CD4-positive, alpha-beta T cell treated with Interferon alpha-2 for 1 hour (primary cell): ENCODE results near the gene NR3C1.

Source experiments
- DNase-seq, 2 donors: peaks; one replicate each; pipeline ENCODE4 v3.0.0-alpha.2; 2020 to 2022

The NR3C1 gene

DNA sequence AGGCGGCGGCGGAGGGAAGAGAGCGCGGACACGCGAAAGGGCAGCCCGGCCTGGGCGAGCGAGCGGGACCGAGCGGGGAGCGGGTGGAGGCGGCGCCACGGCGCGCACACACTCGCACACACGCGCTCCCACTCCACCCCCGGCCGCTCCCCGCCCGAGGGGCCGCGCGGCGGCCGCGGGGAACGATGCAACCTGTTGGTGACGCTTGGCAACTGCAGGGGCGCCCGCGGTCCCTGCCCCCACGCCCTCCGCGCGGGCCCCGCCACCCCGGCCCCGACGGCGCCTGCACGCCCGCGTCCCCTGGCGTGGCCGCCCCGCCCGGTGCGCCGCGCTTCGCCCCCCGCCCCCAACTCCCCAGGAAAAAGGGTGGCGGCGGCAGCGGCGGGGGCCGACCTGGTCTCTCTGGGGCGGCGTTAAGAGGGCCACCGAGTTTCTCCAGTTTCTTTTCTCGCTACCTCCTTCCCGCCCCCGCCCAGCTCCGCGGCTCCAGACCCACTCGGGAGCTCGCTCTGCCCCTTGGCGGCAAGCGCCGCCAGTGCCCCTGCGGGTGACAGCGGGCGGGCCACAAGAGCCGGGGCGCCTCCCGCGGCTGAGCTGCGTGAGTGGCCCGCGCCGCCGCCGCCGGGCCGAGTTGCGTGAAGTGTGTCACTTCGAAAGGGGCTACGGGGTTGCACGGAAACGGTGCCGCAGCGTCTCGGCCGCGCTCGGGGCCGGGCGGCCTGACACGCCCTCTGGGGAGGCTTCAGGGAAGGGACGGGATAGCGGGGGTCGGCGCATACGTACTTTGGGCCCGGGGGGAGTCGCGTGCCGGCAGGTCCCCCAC lies at the start of gene NR3C1:
Gene NR3C1 (minus strand): TSS at position 94 of the 823 bp plus-strand sequence. CDS start 2,847 bp downstream, outside the sequence.
- DNase-seq = peak; percentile 87 to 92

DNA sequence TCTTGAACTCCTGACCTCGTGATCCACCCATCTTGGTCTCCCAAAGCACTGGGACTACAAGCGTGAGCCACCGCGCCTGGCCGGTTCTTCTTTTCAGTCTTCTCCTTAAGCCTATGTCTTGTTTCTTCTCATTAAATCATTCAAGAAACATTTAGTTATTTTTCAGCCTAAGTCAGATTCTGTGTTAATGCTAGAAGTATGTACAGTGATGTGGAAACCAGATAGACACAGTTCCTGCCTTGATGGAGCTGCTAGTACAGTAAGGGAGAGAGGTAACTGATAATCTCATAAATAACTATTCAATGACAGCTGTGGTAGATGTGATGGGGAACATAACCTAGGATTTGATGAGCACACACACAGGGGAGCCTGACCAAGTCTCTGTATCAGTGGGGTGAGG lies 46.3 kb upstream of the NR3C1 start:
- no peak for DNase-seq

DNA sequence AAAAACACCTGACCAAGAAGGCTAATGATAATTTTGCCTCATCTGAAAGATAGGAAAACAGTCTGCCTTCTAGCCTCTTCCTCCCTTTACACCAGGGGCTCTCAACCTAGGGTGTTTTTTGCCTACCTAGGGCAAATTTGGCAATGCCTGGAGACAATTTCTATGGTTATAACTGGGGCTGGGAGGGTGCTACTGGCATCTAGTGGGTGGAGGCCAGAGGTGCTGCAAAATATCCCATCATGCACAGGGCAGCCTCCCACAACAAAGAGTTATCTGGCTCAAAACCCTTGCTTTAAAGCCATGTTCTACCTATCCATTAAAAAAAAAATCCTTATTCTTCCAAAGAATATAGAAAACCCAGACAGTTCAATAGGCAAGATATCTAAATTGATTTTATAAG lies 45.0 kb upstream of the NR3C1 start:
- DNase-seq = peak in 1 of 2 donors; percentile 47

DNA sequence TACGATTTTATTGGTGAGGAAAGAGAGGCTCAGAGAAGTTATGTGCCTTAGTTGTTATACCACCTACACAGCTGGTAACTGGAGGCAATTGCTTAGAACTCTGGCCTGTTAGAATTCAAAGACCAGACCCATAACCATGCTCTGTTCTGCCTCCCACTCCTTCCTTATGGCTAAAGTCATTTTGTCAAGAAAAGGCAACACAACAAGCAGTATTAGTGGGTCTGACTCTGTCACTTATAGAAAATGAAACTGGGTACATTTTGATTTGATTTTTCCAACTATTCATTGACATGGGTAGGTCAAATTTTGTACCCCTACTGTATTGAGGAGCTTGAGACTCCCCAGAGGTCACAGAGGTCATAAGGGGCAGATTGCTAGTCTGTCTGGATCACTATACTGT lies 44.5 kb upstream of the NR3C1 start:
- DNase-seq = no peak

DNA sequence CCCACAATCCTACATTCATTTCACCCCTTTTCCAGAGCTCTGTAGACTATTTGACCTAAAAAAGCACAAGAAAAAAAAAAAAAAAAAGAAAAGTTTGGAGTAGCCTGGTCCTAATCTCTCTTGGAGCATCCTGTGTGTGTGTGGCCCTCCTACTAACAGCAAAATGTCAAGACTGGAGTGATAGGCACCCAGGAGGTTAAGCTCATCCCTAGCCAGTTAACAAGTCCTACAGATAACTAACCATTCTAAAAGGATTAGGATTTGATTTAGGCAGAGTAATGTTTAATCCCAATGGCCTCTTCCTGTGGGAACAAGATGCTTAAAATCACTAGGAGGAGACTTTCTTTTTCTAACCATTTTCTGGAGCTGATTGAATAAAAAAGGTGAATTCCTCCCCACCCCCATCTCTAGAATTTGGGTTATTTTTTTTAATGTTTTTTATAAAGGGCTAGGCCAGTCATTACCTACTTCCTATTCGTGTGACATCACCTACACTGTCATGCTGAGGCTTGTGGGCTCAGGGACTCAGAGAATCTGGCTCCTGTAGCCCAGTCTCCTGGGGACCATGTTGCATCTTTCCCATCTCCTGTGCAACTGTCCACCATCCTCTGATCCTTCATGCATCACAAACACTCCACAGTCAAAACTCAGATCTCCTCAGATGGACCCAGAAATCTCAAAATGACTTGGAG lies 43.2 kb upstream of the NR3C1 start:
- no peak for DNase-seq

DNA sequence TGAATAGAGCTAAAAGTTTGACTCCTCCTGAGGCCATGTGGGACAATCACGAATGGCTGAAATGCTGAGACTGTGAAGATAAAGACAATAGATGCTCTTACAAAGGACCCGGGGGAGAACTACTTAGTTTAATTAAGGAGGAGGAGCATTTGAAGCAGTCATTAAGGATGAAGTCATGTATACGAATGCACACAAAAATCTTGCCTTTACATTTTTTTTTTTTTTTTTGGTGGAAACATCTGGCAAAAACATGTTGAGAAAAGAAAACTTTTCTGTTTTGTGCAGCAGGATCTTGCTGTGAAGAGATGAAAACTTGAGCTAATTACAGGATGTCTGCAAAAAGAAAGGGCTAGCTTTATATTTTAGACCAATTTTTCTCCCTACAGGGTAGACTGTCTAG lies 42.3 kb upstream of the NR3C1 start:
- DNase-seq = no peak

DNA sequence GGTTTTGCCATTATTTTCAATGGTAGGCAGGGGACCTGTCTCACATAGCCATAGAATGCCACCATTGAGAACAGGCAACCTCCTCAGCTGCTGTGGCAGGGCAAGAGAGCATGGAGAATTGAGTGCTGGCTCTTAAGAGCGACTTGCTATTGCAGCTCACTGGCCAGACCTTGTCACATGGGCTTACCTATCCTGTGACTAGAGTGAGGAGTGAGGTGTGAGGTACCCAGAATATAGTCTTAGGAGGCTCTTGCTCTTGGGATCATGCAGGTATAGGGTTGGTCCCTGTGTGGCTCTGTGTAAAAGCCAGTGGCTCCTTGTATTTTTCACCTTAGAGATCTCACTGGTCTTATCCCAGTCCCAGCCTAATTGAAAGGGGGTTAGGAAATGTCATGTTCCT lies 39.8 kb upstream of the NR3C1 start:
- DNase-seq = no peak

DNA sequence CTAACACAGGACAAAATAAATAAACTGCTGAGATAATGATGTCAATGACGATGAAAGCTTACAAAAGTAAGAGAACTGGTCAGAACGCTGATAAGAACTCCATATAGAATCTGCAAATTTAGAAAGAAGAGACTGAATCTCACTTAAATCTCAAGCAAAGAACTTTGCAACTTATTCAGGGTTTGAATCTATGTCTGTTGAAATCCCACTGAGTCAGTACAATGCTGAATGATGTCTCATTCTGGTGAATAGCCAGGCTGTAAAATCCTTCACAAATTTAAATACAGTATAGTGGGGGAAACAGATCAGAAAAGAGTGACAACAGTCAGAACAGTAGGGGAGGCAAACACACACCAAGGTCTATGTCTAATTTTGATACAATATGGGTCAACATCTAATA lies 38.9 kb upstream of the NR3C1 start:
- DNase-seq = no peak

DNA sequence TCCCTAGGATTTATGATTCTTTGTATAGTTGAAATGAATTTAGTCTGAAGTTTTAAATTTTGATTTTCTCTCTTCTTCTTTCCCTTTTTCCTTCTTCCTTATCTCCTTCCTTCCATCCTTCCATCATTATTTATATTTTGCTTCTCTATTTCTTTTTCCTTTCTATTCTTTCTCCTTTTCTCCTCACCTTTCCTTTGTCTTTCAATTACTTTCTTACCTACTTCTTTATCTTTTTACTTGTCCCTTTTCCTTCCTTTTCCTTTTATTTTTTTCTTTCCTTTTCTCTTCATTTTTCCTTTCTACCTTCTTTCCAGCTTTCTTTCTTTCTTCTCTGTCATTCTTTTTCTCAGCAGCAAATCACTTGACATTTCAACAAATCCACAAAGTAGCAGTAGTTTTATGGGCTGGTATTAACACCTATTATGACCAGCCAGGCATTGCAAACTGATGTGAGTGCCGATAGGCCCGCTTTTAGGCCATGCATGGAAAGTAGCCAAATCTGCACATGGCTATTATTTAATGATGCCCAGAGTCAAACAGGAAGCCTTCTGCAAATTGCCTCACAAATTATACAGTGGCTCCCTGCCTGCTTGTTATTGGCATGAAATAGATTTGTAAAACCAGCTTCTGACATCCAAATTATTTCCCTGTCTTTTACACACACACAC lies 37.1 kb upstream of the NR3C1 start:
- DNase-seq = no peak

DNA sequence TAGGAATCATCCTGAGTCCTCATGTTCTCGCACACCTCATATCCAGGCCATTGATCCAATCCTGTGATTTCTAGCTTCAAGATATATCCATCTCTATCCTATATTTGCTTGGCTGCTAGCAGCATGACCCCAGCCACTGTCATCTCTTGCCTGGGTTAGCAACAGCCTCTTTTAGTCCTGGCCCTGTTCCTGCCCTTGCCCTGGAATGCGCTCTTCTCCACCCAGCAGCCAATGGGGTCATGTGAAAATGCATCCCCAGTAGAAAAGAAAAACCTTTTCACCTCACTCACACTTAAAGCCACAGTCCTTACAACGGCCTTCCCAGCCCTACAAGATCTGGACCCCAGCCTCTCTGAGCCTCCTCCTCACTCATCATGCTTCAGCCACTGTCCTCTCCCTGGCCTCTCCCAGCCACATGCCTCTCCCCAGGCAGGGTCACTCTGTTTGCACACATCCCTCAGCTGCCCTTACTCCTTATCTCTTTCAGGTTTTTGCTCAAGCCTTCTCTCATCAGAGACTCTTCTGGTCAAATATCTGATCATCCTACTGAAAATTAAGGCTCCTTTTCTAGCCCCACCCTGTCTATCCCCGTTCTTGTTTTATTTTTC lies 34.3 kb upstream of the NR3C1 start:
- no peak for DNase-seq

DNA sequence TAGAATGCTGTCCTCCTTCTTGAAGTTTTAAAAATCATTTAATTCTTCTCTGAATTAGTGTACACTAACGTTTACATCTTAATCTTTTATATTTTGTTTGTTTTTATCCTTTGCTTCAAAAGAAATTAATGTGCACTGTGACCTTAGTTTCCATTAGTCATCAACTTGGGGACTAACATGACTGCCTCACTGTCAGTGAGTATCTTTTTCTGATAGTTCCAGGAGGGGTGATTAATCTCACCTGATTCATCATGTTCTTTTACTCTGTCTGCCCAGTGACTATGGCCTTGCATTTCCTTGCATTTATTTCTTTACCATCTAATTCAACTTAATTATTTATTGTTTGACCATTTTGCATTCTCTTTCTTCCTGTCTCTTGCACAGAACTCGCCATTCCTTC lies 33.4 kb upstream of the NR3C1 start:
- no peak for DNase-seq

DNA sequence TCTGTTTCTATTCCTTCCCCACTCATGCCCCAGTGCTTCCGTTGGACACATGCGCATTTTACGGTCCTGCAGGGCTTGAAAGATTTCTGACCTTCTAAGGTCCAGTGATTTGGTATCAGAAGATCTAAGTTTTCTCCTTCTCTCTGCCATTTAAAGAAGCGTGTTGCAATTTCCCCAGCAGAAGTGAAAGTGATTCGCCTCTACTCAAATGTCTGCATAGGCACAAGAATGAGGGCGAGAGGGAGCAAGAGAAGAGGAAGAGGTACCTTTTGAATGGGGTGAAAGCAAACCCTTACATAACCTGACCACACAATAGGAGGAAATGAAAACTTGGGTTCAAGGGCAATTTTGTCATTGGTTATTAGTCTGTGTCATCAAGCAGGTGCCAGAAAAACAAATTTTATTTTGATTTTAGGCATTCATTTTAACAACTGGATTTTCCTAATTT lies 31.7 kb upstream of the NR3C1 start:
- peak; percentile 73 for DNase-seq

DNA sequence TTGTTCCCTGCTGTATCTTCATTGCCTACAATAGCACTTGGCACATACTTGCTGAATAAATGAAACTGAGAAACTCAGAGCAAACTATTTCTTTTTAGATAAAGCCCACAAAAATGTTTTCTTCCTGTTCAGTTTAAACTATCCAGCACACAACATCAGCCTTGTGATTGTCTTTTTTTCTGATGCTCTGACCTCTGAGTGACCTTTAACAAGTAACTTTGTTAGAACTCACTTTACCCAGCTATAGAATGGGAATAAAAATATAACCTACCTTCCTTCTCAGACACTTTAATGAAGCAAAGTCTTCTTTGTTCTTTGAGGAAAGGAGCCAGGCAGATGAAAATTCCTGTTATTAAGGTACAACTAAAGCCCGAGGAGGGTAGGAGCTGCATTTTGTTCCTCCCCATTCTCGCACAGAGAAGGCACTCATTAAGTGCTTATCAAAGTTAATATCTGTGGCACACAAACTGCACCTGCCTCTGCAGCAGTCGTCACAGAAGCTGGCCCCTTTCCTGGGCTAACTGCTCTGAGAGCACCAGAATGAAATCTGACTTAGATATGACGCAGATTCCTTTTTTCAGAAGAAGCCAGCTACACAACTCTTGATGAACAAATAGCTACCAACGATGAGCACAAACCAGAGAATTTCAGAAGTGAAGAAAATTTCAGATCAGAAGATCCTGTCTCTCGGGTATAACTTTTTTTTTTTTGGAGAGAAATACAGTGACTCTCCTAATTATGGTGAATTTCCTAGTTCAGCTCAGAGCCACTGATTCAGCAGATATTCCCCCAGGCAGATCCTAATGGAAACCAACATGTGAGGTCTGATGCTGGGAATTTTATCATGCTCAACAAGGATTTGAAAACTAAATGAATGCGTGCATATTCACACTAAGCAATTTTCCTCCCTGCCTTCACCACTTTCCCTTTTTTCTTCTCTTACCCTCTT lies 31.0 kb upstream of the NR3C1 start:
- peak; percentile 75 to 78 for DNase-seq

DNA sequence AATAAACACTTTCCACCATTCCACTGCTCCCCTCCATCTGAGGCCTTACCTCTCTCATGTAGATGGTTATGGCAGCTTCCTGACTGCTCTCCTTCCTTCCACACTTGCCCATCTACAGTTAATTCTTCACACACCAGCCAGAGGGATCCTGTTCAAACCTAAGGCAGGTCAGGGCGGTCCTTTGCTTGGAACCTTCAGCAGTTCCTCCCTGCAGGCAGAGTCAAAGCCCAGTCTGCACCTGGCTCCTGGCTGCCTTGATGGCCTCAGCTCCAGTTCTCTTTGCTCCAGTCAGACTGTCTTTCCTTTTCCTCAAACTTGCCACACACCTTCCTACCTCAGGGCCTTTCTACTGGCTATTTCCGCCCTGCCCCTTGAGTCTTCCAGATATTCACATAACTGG lies 30.2 kb upstream of the NR3C1 start:
- DNase-seq = no peak

DNA sequence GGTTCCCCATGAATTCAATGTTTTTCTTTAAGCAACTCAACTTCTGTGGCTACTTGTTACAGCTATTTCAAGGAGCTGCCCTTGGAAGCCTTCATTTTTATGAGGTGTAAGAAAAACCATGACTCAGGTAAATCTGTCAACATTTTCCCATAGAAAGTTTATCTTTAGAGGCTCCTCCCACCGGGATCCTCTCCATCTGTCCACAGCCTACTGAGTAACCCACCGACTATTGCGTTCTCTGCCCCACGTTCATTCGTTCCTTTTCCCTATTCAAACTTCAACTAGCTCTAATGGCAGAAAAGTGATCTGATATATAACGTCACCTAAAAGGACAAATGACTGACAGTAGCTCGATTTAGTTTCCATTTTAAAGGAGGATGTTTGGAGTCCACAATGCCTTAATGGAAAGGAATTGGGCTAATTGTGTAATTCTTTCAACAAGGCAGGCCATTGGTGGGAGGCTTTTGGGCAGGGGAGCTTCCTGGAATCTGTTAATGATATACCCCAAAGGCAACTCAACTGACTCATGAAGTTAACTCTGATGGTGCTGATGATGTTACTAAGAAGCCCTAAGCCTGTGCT lies 29.3 kb upstream of the NR3C1 start:
- no peak for DNase-seq

DNA sequence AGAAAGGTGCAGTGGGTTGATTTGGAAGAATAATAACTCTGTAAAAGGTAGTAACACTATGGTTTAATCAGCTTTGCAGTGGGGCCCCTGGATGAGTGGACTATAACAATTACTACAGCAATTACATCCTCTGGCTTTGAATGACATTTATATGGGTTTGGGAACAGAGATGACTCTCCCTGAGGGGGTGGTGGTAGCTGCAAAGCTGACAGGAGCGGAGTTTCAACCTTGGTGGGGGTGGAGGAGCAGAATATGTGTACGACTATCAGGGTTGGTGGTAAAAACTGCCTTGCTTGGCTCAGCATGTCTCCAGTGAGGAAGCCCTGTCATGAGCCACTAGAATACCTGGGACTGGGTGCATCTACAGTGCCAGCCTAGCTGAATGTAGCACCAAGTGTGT lies 28.3 kb upstream of the NR3C1 start:
- no peak for DNase-seq

DNA sequence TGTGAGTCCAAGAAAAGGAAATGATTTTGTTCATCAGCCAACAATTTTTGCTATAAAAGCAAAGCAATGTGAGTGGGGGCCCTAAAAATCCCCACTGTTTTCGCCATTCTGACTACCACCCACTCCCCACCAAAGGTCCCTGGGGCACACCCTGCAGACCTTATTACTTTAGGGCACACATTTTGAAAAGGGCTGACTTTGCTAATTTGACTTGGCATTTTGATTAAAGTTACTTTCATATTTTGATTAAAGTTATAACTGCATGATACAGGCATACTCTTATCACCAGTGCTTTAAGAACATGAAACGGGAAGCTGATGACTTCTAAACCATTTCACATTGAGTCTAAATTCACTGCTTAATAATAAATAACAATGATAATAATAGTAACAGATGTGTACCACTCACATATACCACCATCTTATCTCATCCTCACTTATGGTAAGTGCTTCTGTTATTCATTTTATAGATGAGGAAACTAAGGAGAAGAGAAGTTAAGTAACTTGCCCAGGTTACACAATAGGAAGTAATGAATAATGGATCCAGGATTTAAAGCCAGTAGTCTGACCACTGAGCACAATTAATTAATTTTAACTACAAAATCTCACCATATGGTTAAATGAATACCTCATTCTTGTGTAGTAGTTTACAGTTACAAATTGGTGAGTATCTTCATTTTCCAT lies 25.4 kb upstream of the NR3C1 start:
- DNase-seq = no peak

DNA sequence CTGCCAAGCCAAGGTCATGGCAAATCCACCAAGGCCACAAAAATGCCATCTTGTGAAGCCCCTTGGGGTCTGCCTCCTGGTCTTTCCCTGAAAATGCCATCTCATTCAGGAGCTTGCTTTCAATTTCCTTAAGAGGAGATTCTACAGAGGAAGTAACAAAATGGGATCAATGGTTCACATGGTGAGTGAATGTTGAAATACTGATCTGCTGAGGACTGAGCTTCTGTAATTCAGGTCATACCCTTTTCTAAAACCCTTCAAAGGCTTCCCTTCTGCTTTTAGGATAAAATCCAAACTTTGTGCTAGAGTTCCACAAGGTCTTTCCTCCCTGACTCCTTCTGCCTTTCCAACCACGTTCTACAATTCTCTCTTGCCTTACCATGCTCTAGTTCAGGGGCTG lies 24.7 kb upstream of the NR3C1 start:
- DNase-seq = no peak

DNA sequence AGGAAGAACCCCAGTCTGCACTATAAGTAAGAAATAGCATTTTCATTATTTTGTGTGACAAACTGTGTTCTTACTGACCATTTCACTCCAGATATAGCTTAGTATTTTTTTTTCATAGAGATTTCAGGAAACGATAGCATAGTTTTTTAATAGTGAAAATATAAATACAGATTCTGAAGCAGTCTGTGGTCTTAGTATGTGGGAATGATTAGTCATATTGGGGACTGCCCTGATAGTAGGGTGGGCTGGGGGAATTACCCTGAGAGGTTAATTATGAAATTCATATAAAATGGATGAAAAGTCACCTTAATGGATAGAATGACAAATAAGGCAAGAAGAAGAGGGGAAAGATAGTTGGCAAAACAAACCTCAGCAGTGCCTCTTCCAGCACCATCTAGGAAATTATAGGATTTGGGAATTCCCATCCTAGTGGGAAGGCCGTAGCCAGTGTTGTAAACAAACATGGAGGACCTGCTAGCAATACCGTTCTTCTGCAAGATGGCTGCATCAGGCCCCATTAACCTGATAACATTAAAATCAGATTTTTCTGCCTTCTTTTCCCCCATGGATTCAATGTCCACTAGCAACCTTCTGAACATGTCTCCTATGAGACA lies 23.7 kb upstream of the NR3C1 start:
- no peak for DNase-seq

DNA sequence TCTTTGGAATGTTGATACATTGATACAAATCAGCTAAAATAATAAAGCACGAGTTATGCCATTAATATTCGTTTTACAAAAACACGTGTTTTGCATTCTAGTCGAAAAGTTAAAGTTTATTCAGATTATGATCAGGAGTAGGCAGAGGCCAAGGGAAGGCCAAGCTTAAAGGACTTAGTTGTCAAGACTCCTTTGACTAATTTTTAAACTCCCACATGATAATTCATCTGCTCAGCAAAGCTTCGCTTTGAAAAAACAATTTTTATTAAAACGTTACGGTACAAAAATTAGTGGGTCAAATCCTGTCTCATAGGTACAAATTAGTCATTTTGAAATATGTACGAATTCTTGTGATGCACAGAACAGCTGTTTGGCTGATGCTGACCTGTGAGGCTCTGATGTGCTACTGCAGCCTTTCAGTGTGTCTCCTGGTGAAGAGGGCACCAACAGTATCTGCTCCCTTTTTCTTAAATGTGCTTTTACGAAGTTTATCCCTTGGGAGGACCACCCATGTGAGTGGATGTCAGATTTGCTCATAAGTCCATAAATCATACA lies 23.0 kb upstream of the NR3C1 start:
- no peak for DNase-seq
